Upper lobe of left lung (tissue), 6 donors: ENCODE data around the gene PLEKHG2. TPM values are rescaled to one million over a fixed set of nuclear protein-coding genes. Genes with fewer than 3 reads are reported as not detected.

ENCODE experiments used
- ATAC-seq, 2 donors: fragments of 200-7000 bp; cut with Tn5 transposase; one replicate each; pipeline ENCODE4 v1.9.1; 2022; ENCODE audit warnings: mild to moderate bottlenecking in 2 of 2, moderate library complexity in 2 of 2; ENCODE audit not compliant: low FRiP score in 2 of 2
- DNase-seq, 2 donors: peaks; one replicate each; pipeline ENCODE4 v3.0.0-alpha.2; 2019 to 2020
- H3K27ac ChIP-seq, 4 donors: fragments of 200-600 bp; sonication (generic); one replicate each; pipeline ENCODE4 v1.5.1; 2016 to 2019
- H3K27me3 ChIP-seq, 4 donors: fragments of 200-600 bp; sonication (generic); one replicate each; pipeline ENCODE4 v1.5.1; 2017 to 2019
- H3K36me3 ChIP-seq, 4 donors: fragments of 200-600 bp; sonication (generic); one replicate each; pipeline ENCODE4 v1.5.1; 2016 to 2019
- H3K4me1 ChIP-seq, 4 donors: fragments of 200-600 bp; sonication (generic); one replicate each; pipeline ENCODE4 v1.5.1; 2018 to 2019
- H3K4me3 ChIP-seq, 4 donors: fragments of 200-600 bp; sonication (generic); one replicate each; pipeline ENCODE4 v1.5.1; 2017 to 2019; ENCODE audit warnings: mild to moderate bottlenecking in 2 of 4, moderate library complexity in 1 of 4
- H3K9me3 ChIP-seq, 4 donors: fragments of 200-600 bp; sonication (generic); one replicate each; pipeline ENCODE4 v1.5.1; 2018 to 2019
- CTCF ChIP-seq, 6 experiments: fragments of 450-650 bp in 4 of 6; fragments of 200-600 bp in 2 of 6; sonication (generic) in 2 of 6; IDR thresholded peaks; one replicate each; pipeline ENCODE4 v1.5.1; 2016 to 2019; ENCODE audit warnings: antibody characterized with exemption in 6 of 6
- EP300 ChIP-seq, 4 donors: sonication (generic); formaldehyde crosslinking; IDR thresholded peaks; one replicate each; pipeline ENCODE4 v1.5.1; 2017; ENCODE audit warnings: antibody characterized with exemption in 4 of 4, control low read depth in 2 of 4
- POLR2A ChIP-seq, 4 donors: fragments of 450-650 bp; IDR thresholded peaks; one replicate each; pipeline ENCODE4 v1.5.1; 2016 to 2017; ENCODE audit warnings: antibody characterized with exemption in 4 of 4, mild to moderate bottlenecking in 2 of 4
- POLR2AphosphoS5 ChIP-seq, 2 donors: sonication (generic); formaldehyde crosslinking; IDR thresholded peaks; one replicate each; pipeline ENCODE4 v1.5.1; 2017; ENCODE audit warnings: antibody characterized with exemption in 2 of 2
- WGBS, 2 donors: methylation state at CpG; one replicate each; pipeline ENCODE4 v1.1.5; 2017 to 2018; 5-methylcytosine and 5-hydroxymethylcytosine counted together
- small RNA-seq, 4 donors: library from RNA; depleted of rRNA; stranded (forward); fragments of <200 nt; gene quantifications; one replicate each; pipeline ENCODE3, GENCODE V24; 2016
- total RNA-seq, 6 donors: library from RNA; depleted of rRNA in 4 of 6; stranded (reverse); fragments of >200 nt in 4 of 6; gene quantifications; one replicate each; pipeline versions ENCODE4 v1.1.0 to v1.2.1, GENCODE V29; 2016 to 2021
- donor health status: DM: no; HTN: no; CAD: no; lungs with moderate emphysema.
- donor health status: DM: no; HTN: yes; CAD: no; lungs with severe emphysema.

Gene PLEKHG2
- total RNA-seq, 6 donors from 2014 or later, result 15.8 to 48.1 (median 29.0) TPM

GRCh38 chr19:39475748-39476147, 63.3 kb downstream of the PLEKHG2 start:
- WGBS, 2 donors, result 90 to 95% methylated on average over 2 of the region's 2 CpGs
- no peaks in the 10 kb centered on the region for H3K27me3 ChIP-seq
- peaks cover 4 to 9% (median 6%) of the 10 kb centered on the region in 4 donors for H3K4me1 ChIP-seq
- H3K9me3 ChIP-seq, result no peaks in the 10 kb centered on the region
- DNase-seq (no peak), ATAC-seq (no peak)
- H3K36me3 ChIP-seq, result peaks cover 36 to 61% (median 54%) of the 10 kb centered on the region in 4 donors
- no peak for TF ChIP-seq POLR2A (IDR thresholded peaks at IDR 0.05)
- no peak for TF ChIP-seq POLR2AphosphoS5 (IDR thresholded peaks at IDR 0.05)
- no peak for TF ChIP-seq EP300 (IDR thresholded peaks at IDR 0.05)
- TF ChIP-seq CTCF (IDR thresholded peaks at IDR 0.05), result no peak
- no peak overlapping the region for H3K4me3 ChIP-seq
- no peak overlapping the region for H3K27ac ChIP-seq

Small RNA genes within 50 kb of the gene (small RNA-seq; reads per million reads assigned to genes)
- gene MIR4530, result 0 to 0.11 (median 0) reads per million in 4 donors
- gene RN7SL566P, result 0 reads per million in 4 donors

Other genes starting within 250 kb of the PLEKHG2 start
- under 1 TPM in 1 of 6 donors, not detected in 5; 0.47 TPM for gene NCCRP1, start 215.7 kb upstream of the PLEKHG2 start, total RNA-seq
- 1 to 10 TPM in 1 of 6 donors, under 1 TPM in 1, not detected in 4; 0.83 to 1.3 TPM for gene SYCN, start 208.4 kb upstream of the PLEKHG2 start, total RNA-seq
- not detected for gene IFNL3, start 167.7 kb upstream of the PLEKHG2 start, total RNA-seq
- not detected for gene IFNL4, start 163.8 kb upstream of the PLEKHG2 start, total RNA-seq
- not detected for gene IFNL2, start 144.3 kb upstream of the PLEKHG2 start, total RNA-seq
- gene IFNL1, start 116.3 kb upstream of the PLEKHG2 start, total RNA-seq, result not detected
- gene LRFN1, start 91.8 kb upstream of the PLEKHG2 start, total RNA-seq, result 1 to 10 TPM in 5 of 6 donors, under 1 TPM in 1; 0.69 to 5.0 (median 1.8) TPM
- 100 to 1,000 TPM in 2 of 6 donors, 10 to 100 TPM in 4; 23.0 to 163 (median 75.3) TPM for gene GMFG, start 76.6 kb upstream of the PLEKHG2 start, total RNA-seq
- gene SAMD4B, start 70.2 kb upstream of the PLEKHG2 start, total RNA-seq, result 100 to 1,000 TPM in 2 of 6 donors, 10 to 100 TPM in 4; 57.7 to 125 (median 79.3) TPM
- gene PAF1, start 21.6 kb upstream of the PLEKHG2 start, total RNA-seq, result 10 to 100 TPM; 28.6 to 48.0 (median 35.4) TPM
- gene MED29, start 21.3 kb upstream of the PLEKHG2 start, total RNA-seq, result 10 to 100 TPM; 18.9 to 51.1 (median 33.7) TPM
- 100 to 1,000 TPM; 195 to 525 (median 238) TPM for gene ZFP36, start 5.8 kb upstream of the PLEKHG2 start, total RNA-seq
- gene RPS16, start 23.3 kb downstream of the PLEKHG2 start, total RNA-seq, result 1,000 to 10,000 TPM in 4 of 6 donors, 100 to 1,000 TPM in 2; 634 to 2,303 (median 1,625) TPM
- 100 to 1,000 TPM in 4 of 6 donors, 10 to 100 TPM in 2; 94.9 to 183 (median 111) TPM for gene SUPT5H, start 32.9 kb downstream of the PLEKHG2 start, total RNA-seq
- gene TIMM50, start 68.2 kb downstream of the PLEKHG2 start, total RNA-seq, result 10 to 100 TPM; 47.8 to 80.9 (median 54.4) TPM
- not detected for gene DLL3, start 86.3 kb downstream of the PLEKHG2 start, total RNA-seq
- not detected for gene SELENOV, start 102.5 kb downstream of the PLEKHG2 start, total RNA-seq
- gene EID2B, start 120.2 kb downstream of the PLEKHG2 start, total RNA-seq, result 1 to 10 TPM; 1.2 to 6.3 (median 2.4) TPM
- 10 to 100 TPM in 5 of 6 donors, 1 to 10 TPM in 1; 9.4 to 24.2 (median 16.2) TPM for gene EID2, start 127.5 kb downstream of the PLEKHG2 start, total RNA-seq
- not detected for gene LGALS13, start 189.9 kb downstream of the PLEKHG2 start, total RNA-seq
- gene LGALS16, start 243.2 kb downstream of the PLEKHG2 start, total RNA-seq, result not detected